Pulmonary artery endothelial cell (primary cell): ENCODE measurements around the gene HOOK2. TPM values are rescaled to one million over a fixed set of nuclear protein-coding genes. Genes with fewer than 3 reads are reported as not detected.
"Not testable (repeated sequence)": the region's sequence is repeated elsewhere in the genome, so short reads cannot be mapped to it uniquely, and the experiment has no call there.

Source experiments
- DNase-seq: peaks from one replicate; pipeline ENCODE4 v3.0.0-alpha.2; 2011; ENCODE audit warnings: low read depth, low spot score
- total RNA-seq: library from RNA; depleted of rRNA; stranded (reverse); fragments of >200 nt; gene quantifications from 2 replicates; pipeline ENCODE4 v1.2.3, GENCODE V29; 2014

HOOK2 gene
- total RNA-seq, 1 donor from 2014 or later = 11.4 TPM

DNA sequence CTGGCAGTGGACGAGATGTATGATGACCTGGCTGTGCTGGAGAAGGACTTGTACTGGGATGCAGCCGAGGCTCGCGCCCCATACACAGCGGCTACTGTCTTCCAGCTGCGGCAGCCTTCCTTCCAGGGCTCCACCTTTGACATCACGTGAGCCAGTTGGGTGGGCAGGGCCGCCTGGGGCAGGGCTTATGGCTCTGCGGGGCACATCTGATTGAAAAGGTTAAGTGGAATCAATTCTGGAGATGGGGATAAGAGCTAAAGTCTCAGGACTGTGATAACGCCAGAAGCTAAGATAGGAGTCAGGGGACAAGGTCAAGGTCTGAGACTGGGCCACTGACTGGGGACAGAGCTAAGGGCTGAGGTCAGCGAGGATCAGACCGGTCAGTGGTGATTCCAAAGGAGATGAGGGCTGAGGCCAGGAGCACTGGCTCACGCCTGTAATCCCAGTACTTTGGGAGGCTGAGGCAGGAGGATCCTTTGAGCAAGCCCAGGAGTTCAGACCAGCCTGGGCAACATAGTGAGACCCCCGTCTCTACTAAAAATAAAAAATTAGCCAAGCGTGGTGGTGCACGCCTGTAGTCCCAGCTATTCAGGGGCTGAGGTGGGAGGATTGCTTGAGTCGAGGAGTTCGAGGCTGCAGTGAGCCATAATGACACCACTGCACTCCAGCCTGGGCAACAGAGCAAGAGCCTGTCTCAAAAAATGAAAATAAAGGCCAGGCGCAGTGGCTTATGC is 19.0 kb downstream of the HOOK2 start:
- no peak for DNase-seq

- no peak for DNase-seq
These were observed 20.7 kb downstream of the HOOK2 start for GRCh38 chr19:12754465-12755196.

- no peak for DNase-seq
These were observed 23.1 kb downstream of the HOOK2 start for GRCh38 chr19:12752056-12752781.

DNA sequence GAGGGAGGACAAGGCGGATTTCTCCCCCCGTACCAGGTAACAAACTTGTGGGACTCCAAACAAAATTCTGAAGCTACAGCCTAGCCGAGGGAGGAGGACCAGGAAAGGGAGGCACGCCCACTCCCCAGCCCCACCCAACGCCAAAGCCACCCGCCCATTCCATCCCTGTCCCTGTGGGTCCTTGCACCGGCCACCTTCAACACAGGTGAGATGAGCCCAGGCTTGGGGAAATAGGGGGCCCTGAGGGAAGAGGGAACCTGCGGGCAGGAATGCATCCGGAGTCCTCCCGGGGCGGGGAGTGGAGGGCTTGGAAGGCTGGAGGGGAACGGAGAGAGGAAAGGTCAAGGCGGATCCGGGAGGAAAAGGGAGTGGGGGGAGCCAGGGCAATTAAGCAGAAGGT is 23.7 kb downstream of the HOOK2 start, which contains the start of gene BEST2:
BEST2 (plus strand) TSS at position 157 of the 400 bp plus-strand sequence. CDS start 802 bp downstream, outside the sequence.
- no peak for DNase-seq

- DNase-seq = no peak
These were observed 24.5 kb downstream of the HOOK2 start for GRCh38 chr19:12750851-12751250.

DNA sequence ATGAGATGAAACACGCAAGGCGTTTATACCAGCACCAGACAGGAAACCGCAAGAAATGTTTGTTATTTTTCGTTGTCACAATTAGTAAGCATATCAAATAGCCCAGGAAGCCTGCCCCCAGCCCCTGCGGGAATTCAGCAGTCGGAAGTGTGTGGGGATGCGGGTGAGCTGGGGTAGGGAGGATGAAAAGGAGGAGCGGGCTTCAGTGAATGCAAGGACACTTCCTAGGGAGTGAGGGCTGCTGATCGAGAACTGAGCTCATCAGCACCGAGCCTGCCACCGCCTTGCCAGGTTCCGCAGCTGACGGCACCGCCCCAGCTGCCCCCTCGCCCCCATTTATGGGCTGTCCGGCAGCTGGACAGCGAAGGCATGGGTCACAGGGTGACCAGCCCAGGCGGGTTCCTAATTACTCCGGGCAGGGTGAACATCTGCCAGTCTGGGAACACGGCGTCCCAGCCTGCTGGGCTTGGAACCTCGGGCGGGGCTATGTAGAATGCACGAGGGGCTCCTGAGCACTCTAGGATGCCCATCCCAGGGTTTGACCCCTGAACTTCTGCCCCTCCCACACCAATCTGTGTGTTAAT is 25.3 kb downstream of the HOOK2 start:
- no peak for DNase-seq

DNA sequence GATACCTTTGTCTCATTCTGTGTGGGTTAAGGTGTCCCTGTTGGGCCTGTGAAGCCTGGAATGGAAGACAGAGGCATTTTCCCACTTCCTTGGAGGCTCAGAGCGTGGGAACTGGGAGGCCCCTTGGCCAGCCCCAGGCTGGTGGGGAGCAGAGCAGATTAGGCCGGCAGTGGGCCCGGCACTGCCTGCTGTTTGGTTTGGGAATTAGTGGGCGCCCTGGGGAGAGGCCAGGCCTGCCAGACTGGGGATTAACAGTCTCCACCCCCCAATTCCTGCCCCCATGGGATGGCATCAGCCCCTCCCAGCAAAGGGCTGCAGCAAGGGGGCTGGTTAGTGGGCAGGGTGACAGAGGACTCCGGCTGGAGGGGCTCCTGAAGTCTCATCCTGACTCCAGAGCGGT is 26.9 kb downstream of the HOOK2 start:
- no peak for DNase-seq

- DNase-seq = no peak
These were observed 30.0 kb downstream of the HOOK2 start for GRCh38 chr19:12745166-12745897.

- DNase-seq = no peak
These were observed 37.5 kb downstream of the HOOK2 start for GRCh38 chr19:12737835-12738351.

- DNase-seq = peak; percentile 100
These were observed 38.1 kb downstream of the HOOK2 start, which contains the start of gene GET3 for GRCh38 chr19:12736995-12737834. Gene GET3, plus strand, starts transcription at chr19:12737497. Its CDS starts 9 bp downstream, at chr19:12737506.

DNA sequence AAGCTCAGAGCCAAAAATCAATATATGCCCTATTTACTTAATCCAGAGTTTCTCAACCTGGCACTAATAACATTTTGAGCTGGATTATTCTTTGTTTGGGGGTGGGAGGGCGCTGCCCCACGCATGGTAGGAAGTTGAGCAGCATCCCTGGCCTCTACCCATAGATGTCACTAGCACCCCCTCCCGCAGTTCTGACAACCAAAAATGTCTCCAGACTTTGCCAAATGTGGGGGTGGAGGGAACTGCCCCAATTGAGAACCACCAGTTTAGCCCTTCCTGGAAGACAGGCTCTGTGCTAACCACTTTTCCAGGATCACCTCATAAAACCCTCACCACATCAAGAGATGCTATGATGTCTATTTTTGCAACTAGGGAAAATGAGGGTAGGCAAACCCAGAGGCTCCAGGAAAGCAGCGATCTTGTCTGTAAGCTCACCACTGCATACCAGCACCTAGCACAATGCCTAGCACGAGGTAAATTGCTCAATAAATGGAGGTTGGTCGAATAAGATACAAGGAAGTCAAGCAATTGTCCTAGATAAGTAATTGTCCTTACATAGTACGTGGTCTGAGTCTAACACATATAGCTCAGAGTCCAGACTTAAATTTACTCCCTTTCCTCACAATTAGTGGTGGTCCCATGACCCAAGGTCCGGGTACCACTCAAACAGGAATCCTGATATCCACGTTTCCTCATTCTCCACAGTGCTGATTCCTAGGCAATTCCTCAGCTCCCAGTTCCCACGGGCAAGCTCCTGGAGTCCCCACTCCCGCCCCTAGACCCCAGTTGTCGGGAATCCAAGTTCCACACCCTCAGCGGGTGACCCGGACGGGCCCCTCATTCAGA is 41.8 kb downstream of the HOOK2 start:
- no peak for DNase-seq

GRCh38 chr19:12731337-12731736 is 44.0 kb downstream of the HOOK2 start:
- no peak for DNase-seq

DNA sequence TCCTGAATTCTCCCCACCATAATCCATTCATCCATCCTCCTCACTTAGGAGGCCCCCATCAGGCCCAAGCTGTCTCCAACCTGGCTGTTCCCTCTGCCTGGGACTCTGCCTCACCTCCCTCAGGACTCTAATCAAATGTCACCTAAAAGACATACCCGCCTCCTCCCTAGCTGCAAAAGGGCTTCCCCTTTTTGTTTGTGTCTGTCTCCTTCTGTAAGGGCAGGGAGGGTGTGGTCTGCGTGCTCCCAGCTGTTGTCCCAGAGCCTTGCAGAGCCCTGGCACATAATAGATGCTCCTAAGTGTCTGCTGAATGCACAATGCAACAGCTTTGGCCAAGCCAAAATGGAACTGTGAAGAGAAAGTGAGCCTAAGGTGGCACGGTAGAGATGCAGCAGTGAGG is 45.3 kb downstream of the HOOK2 start:
- no peak for DNase-seq

DNA sequence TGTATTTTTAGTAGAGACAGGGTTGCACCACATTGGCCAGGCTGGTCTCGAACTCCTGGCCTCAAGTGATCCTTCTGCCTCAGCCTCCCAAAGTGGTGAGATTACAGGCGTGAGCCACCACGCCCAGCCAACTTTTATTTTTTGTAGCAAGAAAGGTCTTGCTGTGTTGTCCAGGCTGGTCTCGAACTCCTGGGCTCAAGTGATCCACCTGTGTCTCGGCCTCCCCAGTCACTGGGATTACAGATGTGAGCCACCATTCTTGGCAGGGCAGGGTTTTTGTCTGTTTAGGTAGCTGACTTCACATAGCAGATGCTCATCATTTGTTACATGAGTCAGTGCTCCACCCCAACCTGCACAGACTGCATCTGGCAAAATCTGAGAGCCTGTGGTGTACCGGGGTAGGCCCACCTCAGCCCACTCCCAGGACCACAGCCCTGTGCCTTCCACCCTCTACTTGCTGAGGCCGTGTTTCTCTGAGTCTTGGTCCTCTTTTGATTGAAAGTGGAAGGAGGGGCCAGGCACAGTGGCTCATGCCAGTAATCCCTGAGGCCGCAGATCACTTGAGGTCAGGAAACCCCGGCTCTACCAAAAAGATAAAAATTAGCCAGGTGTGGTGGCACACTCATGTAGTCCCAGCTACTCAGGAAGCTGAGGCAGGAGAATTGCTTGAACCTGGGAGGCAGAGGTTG is 47.5 kb downstream of the HOOK2 start:
- no peak for DNase-seq

DNA sequence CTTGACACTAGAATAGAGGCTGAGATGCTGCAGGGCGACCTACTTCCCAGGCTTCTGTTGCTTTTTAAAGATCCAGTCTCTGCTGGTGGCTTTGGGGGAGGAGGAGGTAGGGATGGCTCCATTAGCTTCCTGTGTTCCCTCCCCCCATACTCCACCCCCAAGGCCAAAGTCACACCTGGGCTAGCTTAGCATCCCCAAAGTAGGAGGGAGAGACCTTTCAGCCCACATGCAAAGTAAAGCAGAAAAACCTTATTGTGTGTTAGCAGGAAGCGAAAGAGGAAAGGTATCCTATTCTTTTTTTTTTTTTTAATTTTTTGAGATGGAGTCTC is 48.4 kb downstream of the HOOK2 start:
- no peak for DNase-seq

DNA sequence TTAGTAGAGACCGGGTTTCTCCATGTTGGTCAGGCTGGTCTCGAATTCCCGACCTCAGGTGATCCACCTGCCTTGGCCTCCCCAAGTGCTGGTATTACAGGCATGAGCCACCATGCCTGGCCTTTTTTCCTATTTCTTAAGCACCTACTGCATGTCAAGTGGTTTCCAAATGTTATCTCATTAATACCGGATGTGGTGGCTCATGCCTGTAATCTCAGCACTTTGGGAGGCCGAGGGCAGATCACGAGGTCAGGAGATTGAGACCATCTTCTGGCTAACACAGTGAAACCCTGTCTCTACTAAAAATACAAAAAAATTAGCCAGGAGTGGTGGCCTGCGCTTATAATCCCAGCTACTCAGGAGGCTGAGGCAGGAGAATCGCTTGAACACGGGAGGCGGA is 49.7 kb downstream of the HOOK2 start:
- not testable (repeated sequence) for DNase-seq

DNA sequence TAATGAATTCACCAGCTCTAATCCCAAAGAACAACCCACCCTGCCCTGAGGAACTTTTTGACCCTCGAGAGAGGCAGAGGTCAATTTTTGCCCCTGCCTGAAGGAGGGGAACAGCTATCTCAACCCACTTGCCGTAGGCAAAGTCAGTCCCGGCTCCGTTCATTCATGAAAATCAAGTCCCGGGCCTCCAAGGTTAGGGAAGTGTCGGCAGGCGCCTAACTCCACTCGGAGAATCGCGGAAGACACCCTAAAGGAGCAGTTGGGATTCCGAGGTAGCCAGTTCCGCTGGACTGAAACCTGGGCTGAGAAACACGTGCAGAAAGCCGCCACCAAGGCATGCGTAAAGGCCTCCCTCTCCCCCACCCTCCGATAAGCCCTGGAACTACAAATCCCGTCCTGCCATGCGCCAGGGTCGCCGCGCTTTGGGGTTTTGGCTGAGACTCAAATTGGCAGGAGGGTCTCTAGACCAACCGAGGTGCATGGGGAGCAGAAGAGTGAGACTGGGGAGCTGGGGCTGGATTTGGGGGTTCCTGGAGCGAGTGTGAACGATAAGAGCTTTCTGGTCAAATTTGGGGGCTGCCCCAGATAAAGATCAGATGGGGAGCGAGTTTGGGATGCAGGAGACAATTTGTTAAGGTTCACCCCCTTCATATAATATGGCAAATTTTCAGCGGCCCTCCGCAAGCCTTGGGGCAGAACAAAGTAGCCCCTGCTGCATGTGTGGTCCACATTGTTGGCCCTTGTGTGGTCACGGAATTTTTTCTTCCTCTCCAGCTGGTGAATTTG is 51.5 kb downstream of the HOOK2 start, which contains the start of gene TNPO2:
TNPO2 (minus strand) TSS at position 292 of the 786 bp plus-strand sequence. CDS start 2,955 bp downstream, outside the sequence.
- DNase-seq = no peak

DNA sequence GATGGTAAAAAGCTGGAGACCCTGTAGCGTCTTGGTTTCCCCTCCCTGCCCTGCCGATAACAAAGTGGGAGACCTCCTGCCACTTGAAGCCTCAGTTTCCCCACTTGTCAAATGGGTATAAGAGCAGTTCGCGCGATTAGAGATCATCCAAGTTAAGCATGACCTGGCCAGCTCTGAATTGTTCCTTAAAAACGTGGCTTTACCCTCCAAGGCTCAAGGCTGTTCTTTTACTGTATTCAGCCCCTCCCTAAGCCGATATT is 52.0 kb downstream of the HOOK2 start:
- no peak for DNase-seq
